A172 (cell line): ENCODE measurements around the gene NOXA1. TPM values are rescaled to one million over a fixed set of nuclear protein-coding genes. Genes with fewer than 3 reads are reported as not detected.
"Not testable (repeated sequence)": the region's sequence is repeated elsewhere in the genome, so short reads cannot be mapped to it uniquely, and the experiment has no call there.

Source experiments
- DNase-seq: peaks from one replicate; pipeline ENCODE4 v3.0.0-alpha.2; 2015; ENCODE audit warnings: low spot score
- total RNA-seq: library from RNA; depleted of rRNA; stranded (reverse); fragments of >200 nt; shearing (Covaris generic); gene quantifications from 2 replicates; pipeline ENCODE4 v1.2.3, GENCODE V29; 2014

The NOXA1 gene
- total RNA-seq, 1 experiment from 2014 or later = 1.7 TPM

DNA sequence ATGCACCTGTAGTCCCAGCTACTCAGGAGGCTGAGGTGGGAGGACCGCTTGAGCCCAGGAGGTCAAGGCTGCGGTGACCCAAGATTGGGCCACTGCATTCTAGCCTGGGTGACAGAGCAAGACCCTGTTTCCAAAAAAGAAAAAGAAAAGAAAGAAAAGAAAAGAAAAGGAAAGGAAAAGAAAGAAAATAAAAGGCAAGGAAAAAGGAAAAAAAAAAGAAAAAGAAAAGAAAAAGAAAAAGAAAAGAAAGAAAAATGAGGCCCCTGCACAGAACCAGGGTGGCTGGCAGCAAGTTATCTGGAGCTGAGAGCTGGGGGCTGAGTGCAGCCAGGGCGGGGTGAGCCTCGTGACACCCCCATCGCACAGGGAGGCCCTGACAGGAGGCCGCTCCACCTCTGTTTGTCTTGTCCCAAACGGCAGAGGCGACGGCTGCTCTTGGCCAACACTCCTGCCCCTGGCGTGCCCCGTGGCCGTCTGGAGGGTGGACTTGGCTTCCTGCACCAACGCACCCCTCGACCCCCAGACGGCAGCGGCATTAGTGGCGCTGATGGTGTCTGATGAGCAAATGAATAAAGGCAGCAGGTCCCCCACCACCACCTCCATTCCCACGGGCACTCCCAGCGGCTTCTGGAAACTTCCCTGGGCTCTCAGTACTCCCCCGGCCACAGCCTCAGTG, 17.0 kb upstream of the NOXA1 start:
- no peak for DNase-seq

DNA sequence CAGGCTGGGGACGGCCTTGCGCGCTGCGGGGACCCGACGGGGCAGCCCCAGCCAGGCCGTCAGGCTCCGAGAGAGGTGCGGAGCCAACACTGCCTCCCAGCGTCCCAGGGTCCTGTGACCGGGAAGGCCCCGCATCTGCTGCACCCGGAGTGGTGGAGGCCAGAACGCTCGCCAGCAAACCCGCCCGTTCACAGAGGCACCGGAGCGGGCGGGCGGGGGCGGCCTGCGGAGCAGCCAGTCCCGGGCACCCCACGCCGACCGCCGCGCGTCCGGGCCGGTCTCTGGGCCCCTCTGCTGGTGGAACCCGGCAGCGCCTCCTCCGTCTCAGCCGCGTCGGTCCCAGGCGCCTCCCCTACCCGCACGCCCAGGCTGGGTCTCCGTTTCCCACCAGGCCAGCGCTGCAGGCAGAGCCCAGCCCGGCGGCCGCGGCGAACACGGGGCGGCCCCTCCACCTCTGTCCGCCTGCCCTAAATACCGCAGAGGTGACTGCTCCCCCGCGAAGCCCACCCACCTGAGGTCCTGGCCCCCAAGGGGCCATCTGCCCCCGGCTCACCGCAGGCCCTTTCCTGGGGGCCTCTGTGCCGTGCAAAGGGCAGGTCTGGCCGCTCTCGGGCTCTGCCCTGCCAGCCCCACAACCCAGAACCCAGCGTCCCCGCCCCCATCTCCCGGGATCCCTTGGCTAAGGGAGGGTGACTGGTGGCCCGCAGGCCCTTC, 16.2 kb upstream of the NOXA1 start:
- no peak for DNase-seq

DNA sequence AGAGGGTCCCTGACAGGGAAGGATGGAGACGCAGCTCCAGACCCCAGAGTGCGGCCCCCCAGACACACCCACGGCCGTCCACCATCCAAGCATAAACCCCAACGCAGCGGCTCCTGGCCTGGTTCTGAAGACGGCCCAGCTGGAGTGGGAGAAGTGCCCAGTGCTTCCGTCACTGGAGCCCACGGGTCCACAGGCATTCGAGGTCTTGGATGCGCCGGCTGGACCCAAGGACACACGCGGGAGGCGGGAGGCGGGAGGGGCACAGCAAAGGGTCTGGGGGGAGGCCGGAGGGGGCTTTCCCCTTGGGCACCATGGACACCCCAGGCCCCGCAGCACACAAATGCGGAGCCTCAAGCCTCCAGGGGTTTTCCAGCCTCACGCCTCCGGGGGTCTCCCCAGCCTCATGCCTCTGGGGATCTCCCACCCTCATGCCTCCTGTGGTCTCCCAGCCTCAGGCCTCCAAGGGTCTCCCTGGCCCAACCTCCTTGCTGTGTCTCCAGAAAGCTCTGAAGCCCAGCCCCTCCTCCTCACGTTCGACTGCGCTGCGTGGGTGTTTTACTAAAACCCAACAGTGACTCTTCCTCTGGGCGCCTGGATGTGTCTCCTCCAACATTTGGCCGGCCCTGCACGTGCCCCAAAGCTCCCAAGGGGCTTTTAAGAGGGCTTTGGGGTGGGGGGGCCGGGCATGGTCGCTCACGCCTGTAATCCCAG, 15.4 kb upstream of the NOXA1 start:
- no peak for DNase-seq

DNA sequence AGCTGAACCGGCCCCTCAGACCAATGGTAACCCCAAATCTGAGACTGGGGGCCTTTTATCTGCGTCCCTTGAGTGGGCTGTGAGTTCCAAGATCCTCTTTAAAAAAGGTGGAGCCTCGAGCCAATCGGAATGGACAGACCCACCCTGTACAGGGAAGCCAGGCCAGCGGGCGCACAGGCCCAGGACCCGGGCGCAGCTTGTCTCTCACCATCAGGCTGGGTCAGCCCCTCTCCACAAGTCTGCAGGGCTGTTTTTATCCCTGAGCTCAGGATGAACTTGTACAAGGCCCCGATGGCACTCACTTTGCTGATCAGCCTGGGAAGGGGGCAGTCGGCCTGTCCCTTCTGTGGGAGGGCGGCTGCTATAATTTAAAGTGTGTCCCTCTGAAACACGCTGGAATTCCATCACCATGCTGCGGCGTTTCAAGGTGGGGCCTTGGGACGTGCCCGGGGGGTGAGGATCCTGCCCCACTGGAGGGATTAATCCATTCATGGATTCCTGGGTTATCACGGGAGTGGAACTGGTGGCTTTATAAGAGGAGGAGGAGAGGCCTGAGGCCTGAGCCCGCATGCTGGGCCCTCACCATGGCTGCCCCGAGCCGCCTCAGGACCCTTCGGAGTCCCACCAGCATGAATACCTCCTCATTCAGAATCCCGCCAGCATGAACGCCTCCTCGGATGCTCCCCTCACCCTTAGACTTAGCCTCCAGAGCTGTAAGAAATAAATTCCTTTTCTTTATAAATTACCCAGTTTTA, 14.4 kb upstream of the NOXA1 start:
- no peak for DNase-seq

DNA sequence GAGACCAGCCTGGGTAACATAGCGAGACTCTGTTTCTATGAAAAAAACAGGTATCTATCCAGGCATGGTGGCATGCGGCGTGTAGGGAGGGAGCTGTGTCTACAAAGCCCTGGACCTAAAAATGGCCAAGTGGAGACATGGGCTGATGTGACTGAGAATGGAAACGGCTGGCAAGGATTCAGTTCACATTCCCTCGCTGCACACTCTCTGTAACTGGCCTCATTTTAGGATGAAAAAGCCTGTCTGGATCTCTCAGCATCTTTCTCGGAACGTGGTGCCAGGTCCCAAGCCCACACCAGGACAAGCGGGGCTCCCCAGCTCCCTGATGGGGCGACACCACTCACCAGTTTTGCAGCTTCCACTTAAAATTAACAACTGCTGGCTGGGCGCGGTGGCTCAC, 13.7 kb upstream of the NOXA1 start:
- DNase-seq = no peak

DNA sequence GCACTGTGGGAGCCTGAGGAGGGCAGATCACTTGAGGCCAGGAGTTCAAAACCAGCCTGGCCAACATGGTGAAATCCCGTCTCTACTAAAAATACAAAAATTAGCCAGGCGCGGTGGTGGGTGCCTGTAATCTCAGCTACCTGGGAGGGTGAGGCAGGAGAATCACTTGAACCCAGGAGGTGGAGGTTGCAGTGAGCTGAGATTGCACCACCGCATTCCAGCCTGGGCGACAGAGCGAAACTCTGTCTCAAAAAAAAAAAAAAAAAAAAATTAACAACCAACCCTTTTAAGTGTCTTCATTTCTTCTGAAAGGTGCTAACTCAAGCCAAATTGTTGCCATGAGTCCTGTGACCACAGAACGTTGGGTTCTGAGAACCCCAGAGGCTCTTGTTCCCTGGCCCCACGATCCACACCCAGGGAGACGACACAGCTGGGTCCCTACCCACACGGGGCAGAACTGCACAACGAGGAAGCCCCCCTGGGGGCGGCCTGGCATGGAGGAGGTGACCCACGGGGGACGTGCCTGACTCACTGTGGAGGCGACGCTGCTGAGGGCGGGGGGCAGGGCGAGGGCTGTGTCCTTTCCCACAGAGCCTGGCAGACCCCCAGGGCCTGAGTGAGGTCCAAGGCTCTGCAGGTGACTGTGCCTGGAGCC, 12.8 kb upstream of the NOXA1 start:
- not testable (repeated sequence) for DNase-seq

DNA sequence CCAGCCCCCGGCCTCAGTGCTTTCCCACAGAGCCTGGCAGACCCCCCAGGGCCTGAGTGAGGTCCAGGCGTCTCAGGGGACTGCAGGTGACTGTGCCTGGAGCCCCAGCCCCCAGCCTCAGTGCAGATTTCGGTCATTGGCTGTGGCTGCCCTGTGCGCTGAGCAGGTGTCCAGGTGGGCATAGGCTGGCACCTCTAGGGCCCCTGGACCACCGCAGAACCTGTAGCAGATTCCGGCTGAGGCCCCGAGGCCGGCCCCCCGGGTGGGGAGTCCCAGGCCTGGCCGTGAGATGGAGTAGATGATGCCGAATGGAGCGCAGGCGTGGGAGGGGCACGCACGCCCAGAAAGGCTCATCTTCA, 12.3 kb upstream of the NOXA1 start:
- no peak for DNase-seq

DNA sequence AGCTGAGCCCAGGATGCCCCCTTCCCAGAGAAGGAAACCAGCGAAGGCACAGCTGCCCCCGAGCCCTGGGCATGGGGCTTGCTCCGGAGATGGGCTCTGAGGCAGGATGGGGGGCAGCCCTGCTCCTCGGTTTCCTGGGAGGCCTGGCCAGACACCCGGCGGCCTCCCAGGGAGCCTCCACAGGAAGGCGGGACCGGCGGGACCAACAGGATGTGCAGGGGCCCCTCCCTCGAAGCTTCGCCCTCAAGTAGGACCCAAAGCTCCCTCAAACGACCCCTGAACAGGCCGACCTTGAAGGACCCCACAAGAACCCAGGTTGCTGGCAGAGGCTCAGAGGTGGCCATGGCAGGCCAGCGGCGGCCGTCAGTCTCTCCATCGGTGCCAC, 11.9 kb upstream of the NOXA1 start:
- peak; percentile 63 for DNase-seq

DNA sequence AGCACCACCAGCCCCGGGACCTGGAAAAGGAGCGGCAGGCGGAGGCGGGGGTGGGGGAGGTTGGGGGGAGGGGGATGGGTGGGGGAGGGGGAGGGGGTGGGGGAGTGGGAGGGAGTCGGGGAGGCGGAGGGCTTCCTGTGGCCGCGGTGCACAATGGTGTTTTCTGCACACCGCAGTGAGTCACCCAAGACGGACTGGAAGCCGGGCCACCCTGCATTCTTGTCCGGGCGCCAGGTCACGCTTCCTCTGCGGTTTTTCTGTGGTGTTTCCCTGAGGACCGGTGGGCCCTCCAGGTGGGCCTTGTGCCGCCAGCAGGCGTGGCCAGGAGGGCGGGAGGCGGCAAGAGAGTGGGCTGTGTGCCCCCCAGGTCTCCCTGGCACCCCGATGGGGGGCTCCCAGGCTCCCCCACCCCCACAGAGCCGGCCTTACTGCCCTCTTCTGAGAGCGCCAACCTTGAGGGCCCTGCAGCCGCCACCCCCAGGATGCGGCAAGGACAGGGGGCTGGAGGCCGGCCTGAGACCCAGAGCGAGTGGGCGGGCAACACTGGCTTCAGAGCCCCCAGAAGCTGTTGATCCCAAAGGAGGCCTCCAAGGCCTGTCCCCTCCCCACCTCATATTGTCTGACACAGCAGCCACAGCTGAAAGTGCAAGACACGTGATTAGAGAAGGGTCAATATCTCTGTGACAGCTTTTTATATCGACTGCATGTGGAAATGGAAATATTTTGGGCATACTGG, 11.4 kb upstream of the NOXA1 start:
- peak; percentile 96 for DNase-seq

DNA sequence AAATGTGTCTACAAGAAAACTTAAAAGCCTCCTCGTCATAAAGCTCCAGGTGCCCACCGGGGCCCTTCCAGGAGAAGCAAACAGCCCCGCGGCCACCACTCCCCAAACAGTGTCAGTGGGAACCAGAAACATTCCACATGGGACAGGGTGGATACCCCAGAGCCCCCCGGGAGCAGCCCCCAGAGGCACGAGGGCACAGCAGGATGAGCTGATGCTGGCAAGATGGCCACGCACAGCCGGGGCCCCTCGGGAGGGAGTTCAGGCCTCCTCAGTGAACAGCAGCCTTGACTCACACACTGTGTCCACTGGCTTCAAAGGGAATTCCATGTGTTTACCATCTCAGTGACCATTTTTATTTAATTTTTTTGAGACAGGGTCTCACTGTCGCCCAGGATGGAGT, 10.8 kb upstream of the NOXA1 start:
- DNase-seq = no peak

DNA sequence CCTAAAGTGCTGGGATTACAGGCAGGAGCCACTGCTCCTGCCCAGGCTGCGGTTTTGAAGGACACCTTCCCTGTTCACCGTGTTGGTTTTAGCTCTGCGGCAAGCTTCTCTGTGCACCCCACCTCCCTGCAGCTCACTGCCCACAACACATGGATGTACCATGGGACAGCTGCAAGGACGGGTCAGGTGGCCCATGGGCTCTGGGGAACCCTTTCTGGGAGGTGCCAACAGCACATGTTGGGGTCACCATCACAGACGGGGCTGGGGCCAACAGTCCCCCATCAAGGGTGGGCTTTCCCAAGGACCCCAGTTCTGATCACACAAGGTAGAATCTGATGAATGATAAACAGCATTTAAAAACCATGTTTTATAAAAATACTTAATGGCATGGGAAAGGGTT, 7.7 kb upstream of the NOXA1 start:
- no peak for DNase-seq

DNA sequence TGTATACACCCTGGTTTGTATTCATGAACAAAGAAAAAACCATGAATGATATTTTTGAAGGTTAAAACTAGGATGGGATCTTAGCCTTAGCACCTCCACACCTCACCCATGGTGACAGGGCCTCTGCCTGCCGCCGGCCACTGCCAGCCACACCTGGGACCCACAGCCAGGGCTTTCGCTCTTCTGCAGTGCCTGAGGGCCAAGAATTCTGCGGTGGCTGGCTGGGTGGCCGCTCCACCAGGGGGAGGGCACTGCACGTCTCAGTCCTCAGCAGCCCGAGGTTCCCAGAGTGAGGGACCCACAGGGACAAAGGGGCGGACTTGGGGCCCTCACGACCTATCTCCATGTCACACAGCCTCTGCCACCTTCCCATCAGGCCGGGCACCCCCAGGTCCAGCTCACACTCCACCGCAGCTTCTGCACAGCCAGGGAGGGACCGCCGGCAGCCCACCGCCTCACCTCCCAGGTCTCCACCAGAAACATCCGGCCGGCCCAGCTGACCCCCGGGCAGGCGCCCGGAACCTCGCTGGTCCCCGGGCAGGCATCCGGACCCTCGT, 7.1 kb upstream of the NOXA1 start:
- no peak for DNase-seq

DNA sequence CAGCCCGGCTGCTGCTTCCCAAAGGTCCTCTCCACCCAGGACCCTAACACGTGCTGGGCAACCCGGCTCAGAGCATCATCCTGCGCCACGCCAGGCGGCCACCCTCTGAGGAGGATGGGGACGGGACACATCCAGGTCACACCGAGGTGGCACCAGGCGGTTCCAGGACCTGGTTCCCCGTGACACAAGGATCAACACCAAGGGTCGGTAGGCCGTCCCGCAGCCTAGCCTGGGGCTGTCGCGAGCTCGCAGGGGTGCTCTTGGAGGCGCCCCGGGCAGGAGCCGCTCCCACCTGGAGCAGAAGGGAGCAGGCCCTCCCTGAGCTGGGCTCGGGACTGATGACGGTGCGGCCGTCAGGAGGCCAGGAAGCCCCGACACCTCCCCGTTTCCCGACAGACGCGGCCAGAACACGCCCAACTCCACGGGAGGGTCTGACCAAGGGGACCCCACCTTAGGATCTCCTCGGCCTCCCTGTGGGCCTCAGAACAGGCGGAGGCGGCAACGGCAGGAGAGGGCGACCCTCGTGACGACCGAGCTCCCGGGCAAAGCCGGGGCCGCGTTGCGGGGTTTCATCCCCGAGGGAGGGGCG, 6.5 kb upstream of the NOXA1 start:
- DNase-seq = no peak

DNA sequence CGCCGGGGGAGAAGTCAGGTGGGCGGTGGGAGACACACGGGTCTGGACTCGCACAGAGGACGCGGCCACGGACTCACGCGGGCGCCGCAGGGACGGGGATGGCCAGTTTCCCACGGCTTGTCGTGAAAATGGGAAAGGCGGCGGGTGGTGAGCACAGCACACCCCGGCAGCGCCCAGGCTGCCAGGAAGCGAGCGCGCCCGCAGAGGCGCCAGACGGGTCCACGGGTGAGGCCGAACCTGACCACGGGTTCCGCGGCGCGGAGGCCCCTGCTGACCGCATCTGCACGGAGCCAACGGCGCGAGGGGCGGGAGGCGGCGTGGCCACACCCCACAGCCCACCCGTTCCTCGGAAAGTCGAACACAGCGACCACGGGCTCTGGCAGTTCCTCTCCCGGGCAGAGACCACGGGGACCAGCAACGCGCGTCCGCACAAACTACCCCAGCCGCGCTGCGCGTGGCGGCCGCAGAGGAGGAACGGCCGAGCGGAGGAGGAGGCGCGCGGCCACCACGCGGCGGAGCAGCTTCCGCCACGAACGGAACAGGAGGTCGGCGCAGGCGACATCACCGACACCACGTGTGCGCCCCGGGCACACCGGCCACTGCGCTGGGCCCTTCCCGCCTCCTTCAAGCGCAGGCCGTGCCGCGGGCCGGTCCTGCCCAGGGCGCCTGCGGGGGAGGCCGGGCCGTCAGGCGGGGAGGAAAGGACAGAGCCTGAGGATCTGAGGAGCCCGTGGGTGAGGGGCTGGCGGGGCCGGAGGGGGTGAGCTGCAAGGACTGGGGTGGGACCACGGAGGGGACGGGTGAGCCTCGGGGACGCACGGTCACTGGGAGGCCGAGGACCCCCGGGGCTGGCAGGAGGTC, 5.8 kb upstream of the NOXA1 start:
- DNase-seq = no peak

DNA sequence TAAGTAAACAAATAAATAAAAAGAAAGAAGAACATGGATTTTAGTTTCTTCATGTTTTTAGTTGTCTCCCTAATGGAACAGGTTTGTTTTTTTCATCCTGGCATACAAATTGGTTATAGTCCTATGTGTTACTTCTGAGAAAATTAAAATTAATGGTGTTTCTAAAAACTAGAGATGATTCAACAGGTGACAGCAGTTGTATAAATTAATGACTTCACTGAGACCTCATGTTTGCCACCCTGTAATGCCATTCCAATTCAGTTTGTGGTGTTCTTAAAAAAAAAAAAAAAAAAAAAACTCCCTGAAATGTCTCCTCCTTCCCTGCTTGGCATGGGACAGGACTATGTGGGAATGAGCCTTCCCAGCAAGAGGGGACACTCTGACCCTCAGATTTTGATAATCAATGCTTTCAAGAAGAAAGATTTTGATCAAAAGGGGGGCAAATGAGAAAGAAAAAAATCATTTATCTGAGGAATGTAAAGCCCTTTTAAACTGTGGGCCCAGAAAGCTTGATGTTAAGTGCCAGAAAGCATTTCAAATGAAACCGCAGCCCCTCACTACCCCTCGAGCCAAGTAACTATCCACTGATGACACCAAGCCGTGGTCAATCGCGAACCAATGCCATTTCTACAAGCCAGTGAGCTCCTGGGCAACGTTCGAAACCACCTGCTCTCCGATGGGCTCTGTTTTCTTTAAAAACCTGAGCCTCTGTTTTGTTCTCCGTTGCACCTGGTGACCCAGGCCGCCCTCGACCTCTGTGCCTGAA, 1.2 kb upstream of the NOXA1 start:
- no peak for DNase-seq

DNA sequence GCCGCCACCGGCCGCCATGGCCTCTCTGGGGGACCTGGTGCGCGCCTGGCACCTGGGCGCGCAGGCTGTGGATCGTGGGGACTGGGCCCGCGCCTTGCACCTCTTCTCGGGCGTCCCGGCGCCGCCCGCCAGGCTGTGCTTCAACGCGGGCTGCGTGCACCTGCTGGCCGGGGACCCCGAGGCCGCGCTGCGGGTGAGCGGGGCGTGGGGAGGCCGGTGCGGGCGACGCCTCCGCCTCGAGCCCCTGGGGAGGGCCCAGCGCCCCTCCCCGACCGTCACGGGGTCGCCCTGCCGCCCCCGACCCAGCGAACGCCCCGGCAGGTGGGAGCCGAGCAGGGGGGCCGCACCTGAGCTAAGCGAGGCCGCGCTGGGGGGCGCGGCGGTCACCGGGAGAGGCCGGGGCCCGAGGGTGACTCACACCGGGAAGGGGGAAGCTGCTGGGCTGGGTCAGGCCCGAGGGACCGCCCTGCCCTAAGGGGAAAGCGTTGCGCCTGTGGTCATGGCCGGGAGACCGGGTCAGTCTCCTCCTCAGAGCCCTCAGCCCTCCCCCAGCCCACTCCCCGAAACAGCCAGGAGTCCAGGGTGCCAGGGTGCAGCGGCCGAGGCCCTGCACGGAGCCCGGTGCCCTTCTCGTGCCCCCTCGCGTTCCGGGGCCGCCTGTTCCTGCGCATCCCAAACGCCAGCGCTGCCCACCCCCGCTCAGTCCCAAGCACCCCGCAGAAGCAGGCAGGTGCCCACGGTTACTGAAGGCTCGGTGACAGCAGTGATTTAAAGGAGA, 510 bp downstream of the NOXA1 start:
- peak; percentile 45 for DNase-seq

DNA sequence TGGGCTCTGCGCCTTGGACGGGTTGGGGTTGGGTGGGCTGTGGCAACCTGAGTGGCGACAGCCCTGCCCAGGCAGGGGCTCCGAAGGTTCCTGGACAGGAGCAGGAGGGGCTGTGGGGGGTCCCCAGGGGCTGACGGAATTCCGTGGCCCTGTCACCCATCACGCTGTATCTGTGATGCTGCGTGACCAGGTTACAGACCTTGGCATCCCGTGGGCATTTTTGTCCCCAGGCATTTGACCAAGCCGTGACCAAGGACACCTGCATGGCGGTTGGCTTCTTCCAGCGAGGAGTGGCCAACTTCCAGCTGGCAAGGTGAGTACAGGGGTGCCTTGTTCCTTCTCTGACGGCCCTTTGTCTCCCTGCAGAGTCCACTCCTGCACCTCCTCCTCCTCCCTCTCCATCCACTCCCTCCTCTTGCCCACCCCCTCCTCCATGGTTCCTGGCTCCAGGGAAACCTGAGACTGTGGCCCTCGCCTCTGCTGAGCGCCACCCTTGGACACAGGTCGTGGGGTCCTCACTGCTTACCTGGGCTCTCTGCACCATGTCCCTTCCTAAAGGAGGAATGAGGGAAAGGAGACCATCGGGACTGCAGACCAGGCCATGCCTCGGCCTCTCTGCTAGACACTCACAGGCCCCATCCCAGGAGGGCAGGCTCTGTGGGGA, 3.0 kb downstream of the NOXA1 start:
- no peak for DNase-seq
